HepG2 (cell line): ENCODE data around the gene DPPA2. TPM values are rescaled to one million over a fixed set of nuclear protein-coding genes. Genes with fewer than 3 reads are reported as not detected.

Experiments
- ATAC-seq: fragments of 200-7000 bp; cut with Tn5 transposase; 3 replicates; pipeline ENCODE4 v1.9.1; 2020; ENCODE audit warnings: mild to moderate bottlenecking, moderate library complexity
- BruUV-seq: library from RNA; stranded (reverse); fragments of 400-500 nt; replicated peaks from 2 replicates; lab custom pipeline; 2021; lab: Mats Ljungman, UMichigan
- CTCF ChIA-PET: fragments of 300-600 bp; formaldehyde crosslinking; extraction: SDS; loops from one replicate; lab custom pipeline; 2021; ENCODE audit warnings: low total read pairs, inconsistent platforms, low intra/inter-chr PET ratio; lab: Yijun Ruan, JAX
- POLR2A ChIA-PET: fragments of 350-600 bp; sonication (Branson Sonifier 250); formaldehyde crosslinking; loops from one replicate; lab custom pipeline; 2020; ENCODE audit warnings: antibody characterized with exemption, inconsistent platforms; lab: Yijun Ruan, JAX
- DNase-seq: peaks from one replicate; pipeline ENCODE4 v3.0.0-alpha.2; 2015; ENCODE audit warnings: low spot score
- FAIRE-seq: peaks from 3 replicates; lab custom pipeline; 2011; peaks lifted over from hg19 to GRCh38; lab: Jason Lieb, UNC
- H2AFZ ChIP-seq: one replicate; pipeline ENCODE4 v1.6.1; 2011; ENCODE audit warnings: low read length, inconsistent platforms
- H3K27ac ChIP-seq: fragments of 300-600 bp; 3 replicates; pipeline ENCODE4 v1.8.0; 2011; ENCODE audit warnings: mixed run types, mild to moderate bottlenecking, mixed read lengths, low read length, inconsistent platforms; ENCODE audit not compliant: insufficient read depth; ENCODE audit errors: extremely low read length
- H3K27me3 ChIP-seq, 2 experiments: fragments of 200-600 bp in 1 of 2; 2 replicates in 1 of 2; 3 replicates in 1 of 2; pipeline versions ENCODE4 v1.6.0 to v1.8.0; 2011; ENCODE audit warnings: low read length in 2 of 2, mild to moderate bottlenecking in 2 of 2, moderate library complexity in 2 of 2, inconsistent platforms in 1 of 2; ENCODE audit not compliant: insufficient read depth in 2 of 2, control insufficient read depth in 1 of 2
- H3K36me3 ChIP-seq, 2 experiments: fragments of 200-600 bp in 1 of 2; replicated peaks in 1 of 2; 2 replicates in 1 of 2; 3 replicates in 1 of 2; pipeline versions ENCODE4 v1.5.1 to v1.8.0; 2011; ENCODE audit warnings: low read length in 2 of 2, inconsistent platforms in 1 of 2; ENCODE audit not compliant: insufficient read depth in 2 of 2, control insufficient read depth in 1 of 2
- H3K4me1 ChIP-seq: 2 replicates; pipeline ENCODE4 v1.5.1; 2012; ENCODE audit warnings: low read length, inconsistent platforms; ENCODE audit not compliant: insufficient read depth
- H3K4me2 ChIP-seq: 2 replicates; pipeline ENCODE4 v1.6.0; 2011; ENCODE audit warnings: low read depth, low read length, inconsistent platforms
- H3K4me3 ChIP-seq, 3 experiments: fragments of 200-600 bp in 1 of 3; sonication (generic), shearing (Covaris generic) in 1 of 3; replicated peaks in 1 of 3; 2 replicates each; pipeline ENCODE4 v1.5.1; 2011 to 2016; ENCODE audit warnings: low read length in 3 of 3, inconsistent platforms in 2 of 3, low read depth in 2 of 3, mild to moderate bottlenecking in 2 of 3, control low read depth in 1 of 3, mixed read lengths in 1 of 3; ENCODE audit not compliant: insufficient read depth in 1 of 3
- H3K79me2 ChIP-seq: one replicate; pipeline ENCODE4 v1.6.1; 2011; ENCODE audit warnings: low read length, inconsistent platforms; ENCODE audit not compliant: insufficient read depth
- H3K9ac ChIP-seq: 2 replicates; pipeline ENCODE4 v1.6.0; 2011; ENCODE audit warnings: mild to moderate bottlenecking, low read depth, low read length, inconsistent platforms; ENCODE audit not compliant: insufficient read depth
- H3K9me3 ChIP-seq: 2 replicates; pipeline ENCODE4 v1.5.1; 2012; ENCODE audit warnings: mild to moderate bottlenecking, low read length
- H4K20me1 ChIP-seq: 2 replicates; pipeline ENCODE4 v1.6.0; 2011; ENCODE audit warnings: inconsistent platforms, mild to moderate bottlenecking, low read length, moderate library complexity; ENCODE audit not compliant: insufficient read depth
- CHCHD3 ChIP-seq: sonication (generic); formaldehyde crosslinking; IDR thresholded peaks from 2 replicates; pipeline ENCODE4 v1.8.0; 2022; ENCODE audit warnings: mild to moderate bottlenecking, missing genetic modification reagents, moderate library complexity
- KDM5B ChIP-seq: sonication (generic); formaldehyde crosslinking; IDR thresholded peaks from 2 replicates; pipeline ENCODE4 v1.4.0; 2020; ENCODE audit warnings: missing genetic modification reagents, mild to moderate bottlenecking, borderline replicate concordance
- NR3C1 ChIP-seq: sonication (generic); formaldehyde crosslinking; IDR thresholded peaks from 2 replicates; pipeline ENCODE4 v1.4.0; 2020; ENCODE audit warnings: missing genetic modification reagents
- RAD21 ChIP-seq: fragments of 450-650 bp; formaldehyde crosslinking; IDR thresholded peaks from 2 replicates; pipeline ENCODE4 v1.5.0; 2020; ENCODE audit warnings: mild to moderate bottlenecking
- TSC22D2 ChIP-seq: sonication (generic); formaldehyde crosslinking; IDR thresholded peaks from 2 replicates; pipeline ENCODE4 v1.5.1; 2020; ENCODE audit warnings: missing genetic modification reagents, mild to moderate bottlenecking, borderline replicate concordance
- ZBTB42 ChIP-seq: sonication (generic); formaldehyde crosslinking; IDR thresholded peaks from 2 replicates; pipeline ENCODE4 v1.5.0; 2020; ENCODE audit warnings: mild to moderate bottlenecking, missing genetic modification reagents
- ZNF557 ChIP-seq: sonication (generic); formaldehyde crosslinking; IDR thresholded peaks from 2 replicates; pipeline ENCODE4 v1.4.0; 2020; ENCODE audit warnings: missing genetic modification reagents
- ZNF652 ChIP-seq: IDR thresholded peaks from 2 replicates; pipeline ENCODE4 v1.6.1; 2016; ENCODE audit warnings: low read depth, borderline replicate concordance
- ZNF674 ChIP-seq: sonication (generic); formaldehyde crosslinking; IDR thresholded peaks from 2 replicates; pipeline ENCODE4 v1.5.0; 2020; ENCODE audit warnings: low read depth, mild to moderate bottlenecking, missing genetic modification reagents
- ZNF83 ChIP-seq: sonication (generic); formaldehyde crosslinking; IDR thresholded peaks from 2 replicates; pipeline ENCODE4 v1.4.0; 2020; ENCODE audit warnings: missing genetic modification reagents, mild to moderate bottlenecking, borderline replicate concordance
- ZSCAN30 ChIP-seq: sonication (generic); formaldehyde crosslinking; IDR thresholded peaks from 2 replicates; pipeline ENCODE4 v1.5.0; 2020; ENCODE audit warnings: mild to moderate bottlenecking, missing genetic modification reagents
- WGBS: methylation state at CpG from one replicate; pipeline ENCODE4 v1.1.6; 2017; ENCODE audit warnings: low lambda C conversion rate; 5-methylcytosine and 5-hydroxymethylcytosine counted together
- in situ Hi-C: cut with HindIII; loops from 2 replicates; pipeline ENCODE4 v1.10.0; 2017; ENCODE audit warnings: low pct_unique_long_range_greater_than_20kb; ENCODE audit not compliant: extremely low pct_ligation_motif_present
- intact Hi-C: fragments of 100-400 bp; cut with micrococcal nuclease; formaldehyde crosslinking; loops from one replicate; pipeline ENCODE4 v1.10.0; 2022; ENCODE audit not compliant: unreplicated experiment
- polyA plus RNA-seq, 8 experiments: library from polyadenylated mRNA; depleted of rRNA in 3 of 8; stranded (reverse) in 7 of 8; unstranded in 1 of 8; fragments of >200 nt; fragmentation: Illumina TruSeq in 4 of 8; extraction: Trizol in 4 of 8; gene quantifications; 2 replicates each; pipeline versions ENCODE4 v1.2.1 to v1.2.3, GENCODE V29; 2011 to 2016; ENCODE audit warnings: low read depth in 4 of 8, missing spikeins in 1 of 8, mixed read lengths in 1 of 8; ENCODE audit not compliant: insufficient read depth in 1 of 8
- total RNA-seq, 5 experiments: library from RNA; depleted of rRNA; stranded (reverse); fragments of >200 nt; fragmentation: Illumina TruSeq; extraction: Trizol; gene quantifications; 2 replicates each; pipeline ENCODE4 v1.2.3, GENCODE V29; 2016; ENCODE audit warnings: low read depth in 1 of 5
- TF ChIP-seq, protein P1 (sequence below): sonication (generic); formaldehyde crosslinking; IDR thresholded peaks from 2 replicates; pipeline ENCODE4 v1.8.0; 2022; ENCODE audit warnings: low read depth, missing genetic modification reagents
- TF ChIP-seq, protein P2 (sequence below): sonication (generic); formaldehyde crosslinking; IDR thresholded peaks from 2 replicates; pipeline ENCODE4 v1.5.0; 2020; ENCODE audit warnings: mild to moderate bottlenecking, missing genetic modification reagents, borderline replicate concordance
- TF ChIP-seq, protein P3 (sequence below): fragments of 450-650 bp; IDR thresholded peaks from 2 replicates; pipeline ENCODE4 v1.6.1; 2016
- TF ChIP-seq, protein P4 (sequence below): sonication (generic); formaldehyde crosslinking; conservative IDR thresholded peaks from 2 replicates; pipeline ENCODE4 v1.8.1; 2023; ENCODE audit warnings: missing genetic modification reagents

Gene DPPA2
- total and polyA plus RNA-seq, 2 of the 13 experiments (the other 11 are each of a cell fraction or from before 2014, with no cell fraction given): not detected

DNA sequence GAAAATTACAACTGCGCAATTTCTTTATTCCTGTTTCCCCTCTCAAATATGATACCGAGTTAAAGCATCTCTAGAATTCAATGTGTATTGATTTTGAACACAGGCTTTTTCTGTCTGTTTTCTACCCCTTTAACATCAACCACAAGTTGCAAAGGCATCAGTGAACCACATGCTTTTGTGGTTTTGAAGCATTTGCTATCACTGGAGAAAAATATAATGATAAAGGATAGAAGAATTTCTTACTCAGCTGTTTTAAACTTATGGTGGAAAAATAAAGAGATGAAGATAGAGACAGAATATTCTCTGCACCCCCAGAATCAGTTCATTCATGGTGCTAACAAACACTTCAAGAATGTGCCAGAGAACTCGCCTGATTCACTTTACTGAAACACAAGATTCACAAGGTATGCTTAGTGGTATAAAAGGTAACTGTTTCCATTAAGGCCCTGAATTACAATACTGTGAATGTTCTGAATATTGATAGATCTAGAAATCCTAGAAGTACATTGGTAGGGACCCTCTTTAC, 30.5 kb upstream of the DPPA2 start:
- POLR2A ChIA-PET: no interaction called here
- no peaks in the 10 kb centered on the region for H4K20me1 ChIP-seq
- no peaks in the 10 kb centered on the region for H3K79me2 ChIP-seq
- TF ChIP-seq KDM5B (CRISPR knock-in tag) (no peak), CHCHD3 (no peak), ZNF674 (no peak), TSC22D2 (CRISPR knock-in tag) (no peak), ZNF652 (CRISPR knock-in tag) (no peak), RAD21 (CRISPR knock-in tag) (no peak), ZNF557 (CRISPR knock-in tag) (no peak), ZSCAN30 (CRISPR knock-in tag) (no peak), ZBTB42 (CRISPR knock-in tag) (no peak), ZNF83 (CRISPR knock-in tag) (no peak), NR3C1 (no peak)
- TF ChIP-seq, protein P1, sequence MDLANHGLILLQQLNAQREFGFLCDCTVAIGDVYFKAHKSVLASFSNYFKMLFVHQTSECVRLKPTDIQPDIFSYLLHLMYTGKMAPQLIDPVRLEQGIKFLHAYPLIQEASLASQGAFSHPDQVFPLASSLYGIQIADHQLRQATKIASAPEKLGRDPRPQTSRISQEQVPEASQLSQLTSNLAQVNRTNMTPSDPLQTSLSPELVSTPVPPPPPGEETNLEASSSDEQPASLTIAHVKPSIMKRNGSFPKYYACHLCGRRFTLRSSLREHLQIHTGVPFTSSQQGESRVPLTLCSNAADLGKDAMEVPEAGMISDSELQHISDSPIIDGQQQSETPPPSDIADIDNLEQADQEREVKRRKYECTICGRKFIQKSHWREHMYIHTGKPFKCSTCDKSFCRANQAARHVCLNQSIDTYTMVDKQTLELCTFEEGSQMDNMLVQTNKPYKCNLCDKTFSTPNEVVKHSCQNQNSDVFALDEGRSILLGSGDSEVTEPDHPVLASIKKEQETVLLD (CRISPR knock-in tag): no peak
- TF ChIP-seq, protein P2, sequence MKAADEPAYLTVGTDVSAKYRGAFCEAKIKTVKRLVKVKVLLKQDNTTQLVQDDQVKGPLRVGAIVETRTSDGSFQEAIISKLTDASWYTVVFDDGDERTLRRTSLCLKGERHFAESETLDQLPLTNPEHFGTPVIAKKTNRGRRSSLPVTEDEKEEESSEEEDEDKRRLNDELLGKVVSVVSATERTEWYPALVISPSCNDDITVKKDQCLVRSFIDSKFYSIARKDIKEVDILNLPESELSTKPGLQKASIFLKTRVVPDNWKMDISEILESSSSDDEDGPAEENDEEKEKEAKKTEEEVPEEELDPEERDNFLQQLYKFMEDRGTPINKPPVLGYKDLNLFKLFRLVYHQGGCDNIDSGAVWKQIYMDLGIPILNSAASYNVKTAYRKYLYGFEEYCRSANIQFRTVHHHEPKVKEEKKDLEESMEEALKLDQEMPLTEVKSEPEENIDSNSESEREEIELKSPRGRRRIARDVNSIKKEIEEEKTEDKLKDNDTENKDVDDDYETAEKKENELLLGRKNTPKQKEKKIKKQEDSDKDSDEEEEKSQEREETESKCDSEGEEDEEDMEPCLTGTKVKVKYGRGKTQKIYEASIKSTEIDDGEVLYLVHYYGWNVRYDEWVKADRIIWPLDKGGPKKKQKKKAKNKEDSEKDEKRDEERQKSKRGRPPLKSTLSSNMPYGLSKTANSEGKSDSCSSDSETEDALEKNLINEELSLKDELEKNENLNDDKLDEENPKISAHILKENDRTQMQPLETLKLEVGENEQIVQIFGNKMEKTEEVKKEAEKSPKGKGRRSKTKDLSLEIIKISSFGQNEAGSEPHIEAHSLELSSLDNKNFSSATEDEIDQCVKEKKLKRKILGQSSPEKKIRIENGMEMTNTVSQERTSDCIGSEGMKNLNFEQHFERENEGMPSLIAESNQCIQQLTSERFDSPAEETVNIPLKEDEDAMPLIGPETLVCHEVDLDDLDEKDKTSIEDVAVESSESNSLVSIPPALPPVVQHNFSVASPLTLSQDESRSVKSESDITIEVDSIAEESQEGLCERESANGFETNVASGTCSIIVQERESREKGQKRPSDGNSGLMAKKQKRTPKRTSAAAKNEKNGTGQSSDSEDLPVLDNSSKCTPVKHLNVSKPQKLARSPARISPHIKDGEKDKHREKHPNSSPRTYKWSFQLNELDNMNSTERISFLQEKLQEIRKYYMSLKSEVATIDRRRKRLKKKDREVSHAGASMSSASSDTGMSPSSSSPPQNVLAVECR (CRISPR knock-in tag): no peak
- TF ChIP-seq, protein P3, sequence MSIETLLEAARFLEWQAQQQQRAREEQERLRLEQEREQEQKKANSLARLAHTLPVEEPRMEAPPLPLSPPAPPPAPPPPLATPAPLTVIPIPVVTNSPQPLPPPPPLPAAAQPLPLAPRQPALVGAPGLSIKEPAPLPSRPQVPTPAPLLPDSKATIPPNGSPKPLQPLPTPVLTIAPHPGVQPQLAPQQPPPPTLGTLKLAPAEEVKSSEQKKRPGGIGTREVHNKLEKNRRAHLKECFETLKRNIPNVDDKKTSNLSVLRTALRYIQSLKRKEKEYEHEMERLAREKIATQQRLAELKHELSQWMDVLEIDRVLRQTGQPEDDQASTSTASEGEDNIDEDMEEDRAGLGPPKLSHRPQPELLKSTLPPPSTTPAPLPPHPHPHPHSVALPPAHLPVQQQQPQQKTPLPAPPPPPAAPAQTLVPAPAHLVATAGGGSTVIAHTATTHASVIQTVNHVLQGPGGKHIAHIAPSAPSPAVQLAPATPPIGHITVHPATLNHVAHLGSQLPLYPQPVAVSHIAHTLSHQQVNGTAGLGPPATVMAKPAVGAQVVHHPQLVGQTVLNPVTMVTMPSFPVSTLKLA: no peak
- TF ChIP-seq, protein P4, sequence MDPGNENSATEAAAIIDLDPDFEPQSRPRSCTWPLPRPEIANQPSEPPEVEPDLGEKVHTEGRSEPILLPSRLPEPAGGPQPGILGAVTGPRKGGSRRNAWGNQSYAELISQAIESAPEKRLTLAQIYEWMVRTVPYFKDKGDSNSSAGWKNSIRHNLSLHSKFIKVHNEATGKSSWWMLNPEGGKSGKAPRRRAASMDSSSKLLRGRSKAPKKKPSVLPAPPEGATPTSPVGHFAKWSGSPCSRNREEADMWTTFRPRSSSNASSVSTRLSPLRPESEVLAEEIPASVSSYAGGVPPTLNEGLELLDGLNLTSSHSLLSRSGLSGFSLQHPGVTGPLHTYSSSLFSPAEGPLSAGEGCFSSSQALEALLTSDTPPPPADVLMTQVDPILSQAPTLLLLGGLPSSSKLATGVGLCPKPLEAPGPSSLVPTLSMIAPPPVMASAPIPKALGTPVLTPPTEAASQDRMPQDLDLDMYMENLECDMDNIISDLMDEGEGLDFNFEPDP (CRISPR knock-in tag): no peak
- FAIRE-seq: no peak
- no peaks in the 10 kb centered on the region for H3K36me3 ChIP-seq
- CTCF ChIA-PET: no interaction called here
- H3K4me2 ChIP-seq: no peak overlapping the region
- BruUV-seq: no TSS peak
- no peak overlapping the region for H2AFZ ChIP-seq
- H3K9ac ChIP-seq: no peak overlapping the region
- H3K27me3 ChIP-seq: no peaks in the 10 kb centered on the region; a peak in 1 of 5 replicates
- no peaks in the 10 kb centered on the region for H3K9me3 ChIP-seq
- no peak overlapping the region for H3K4me3 ChIP-seq
- in situ Hi-C loops: no loop called here
- intact Hi-C loops: no loop called here
- no peak for DNase-seq
- no peak overlapping the region for H3K27ac ChIP-seq
- 60% methylated on average over 3 of the region's 3 CpGs for WGBS
- no peaks in the 10 kb centered on the region for H3K4me1 ChIP-seq
- no peak for ATAC-seq
